Stimulated activated CD8-positive, alpha-beta memory T cell treated with anti-CD3 and anti-CD28 coated beads, Interleukin-12 subunit alpha, Interleukin-12 subunit beta, amount 100 ng/mL, for 4 hours (primary cell): Measurements from ENCODE around the gene PADI3.

Source experiments
- DNase-seq: peaks from one replicate; pipeline ENCODE4 v3.0.0-alpha.2; 2020; ENCODE audit warnings: low read depth

Gene PADI3

DNA sequence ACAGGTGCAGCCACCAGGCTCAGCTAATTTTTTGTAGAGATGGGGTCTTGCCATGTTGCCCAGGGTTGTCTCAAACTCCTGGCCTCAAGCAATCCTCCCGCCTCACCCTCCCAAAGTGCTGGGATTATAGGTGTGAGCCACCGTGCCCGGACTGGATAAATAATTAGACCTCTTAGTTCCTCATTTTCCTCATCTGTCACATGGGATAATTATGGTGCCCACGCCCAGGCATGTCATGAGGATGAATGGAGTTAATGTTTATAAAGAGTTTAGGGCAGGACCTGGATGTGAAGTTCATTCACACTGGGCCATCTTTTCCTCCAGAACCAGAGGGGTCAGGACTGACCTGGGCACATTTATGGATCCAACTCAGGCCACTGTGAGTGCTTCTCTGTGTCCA lies 23.7 kb downstream of the PADI3 start:
- DNase-seq = no peak

DNA sequence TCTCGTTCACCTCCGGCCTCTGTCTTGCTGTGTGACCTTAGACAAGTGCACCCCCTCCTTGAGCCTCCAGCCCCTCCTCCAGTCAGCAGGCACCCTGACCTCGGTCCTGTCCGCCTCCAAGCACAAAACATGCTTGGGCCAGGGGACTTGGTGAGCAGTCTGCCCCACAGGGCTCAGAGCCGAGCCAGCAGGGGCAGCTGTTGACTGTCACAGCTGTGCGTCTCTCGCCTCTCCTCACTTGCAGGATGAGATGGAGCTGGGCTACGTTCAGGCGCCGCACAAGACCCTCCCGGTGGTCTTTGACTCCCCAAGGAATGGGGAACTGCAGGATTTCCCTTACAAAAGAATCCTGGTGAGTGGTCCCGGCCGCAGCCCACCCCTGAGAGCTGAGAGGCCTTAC lies 24.2 kb downstream of the PADI3 start:
- no peak for DNase-seq

DNA sequence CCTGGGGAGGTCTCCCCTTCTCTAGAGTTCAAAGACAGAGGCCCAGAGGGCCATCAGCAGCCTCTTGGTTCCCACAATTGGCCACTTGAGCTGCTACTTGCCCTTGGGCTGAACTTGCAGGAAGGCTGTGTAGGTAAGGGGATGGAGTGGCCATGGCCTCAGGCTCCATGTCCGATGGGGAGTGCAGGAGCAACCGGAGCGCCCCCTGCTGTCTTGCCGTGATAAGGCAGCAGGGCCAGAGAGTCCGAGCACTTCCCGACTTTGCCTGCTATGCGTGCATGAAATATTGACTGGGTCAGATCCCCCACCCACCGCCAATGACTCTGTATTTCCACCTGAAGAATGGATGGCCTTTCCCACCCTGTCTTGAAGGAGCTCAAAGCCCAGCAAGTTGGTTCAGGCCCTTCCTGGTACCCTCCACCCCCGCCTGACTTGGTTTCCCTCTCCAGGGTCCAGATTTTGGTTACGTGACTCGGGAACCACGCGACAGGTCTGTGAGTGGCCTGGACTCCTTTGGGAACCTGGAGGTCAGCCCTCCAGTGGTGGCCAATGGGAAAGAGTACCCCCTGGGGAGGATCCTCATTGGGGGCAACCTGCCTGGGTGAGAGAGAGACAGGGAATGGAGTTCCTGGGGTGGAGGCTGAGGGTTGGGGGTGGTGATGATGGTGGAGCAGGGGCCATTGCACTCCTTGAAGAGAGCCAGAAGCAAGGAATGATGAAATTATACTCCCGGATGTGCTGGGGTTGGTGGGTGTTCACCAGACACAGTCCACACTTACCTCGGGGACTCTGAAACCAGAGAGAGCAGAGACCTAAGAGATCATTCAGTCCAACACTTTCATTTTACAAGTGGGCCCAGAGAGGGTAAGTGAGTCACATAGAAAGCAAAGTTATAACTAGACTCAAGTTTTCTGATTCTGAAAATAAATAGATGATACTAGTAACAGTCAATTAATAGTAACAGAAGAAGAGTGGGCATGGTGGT lies 25.6 kb downstream of the PADI3 start:
- no peak for DNase-seq

DNA sequence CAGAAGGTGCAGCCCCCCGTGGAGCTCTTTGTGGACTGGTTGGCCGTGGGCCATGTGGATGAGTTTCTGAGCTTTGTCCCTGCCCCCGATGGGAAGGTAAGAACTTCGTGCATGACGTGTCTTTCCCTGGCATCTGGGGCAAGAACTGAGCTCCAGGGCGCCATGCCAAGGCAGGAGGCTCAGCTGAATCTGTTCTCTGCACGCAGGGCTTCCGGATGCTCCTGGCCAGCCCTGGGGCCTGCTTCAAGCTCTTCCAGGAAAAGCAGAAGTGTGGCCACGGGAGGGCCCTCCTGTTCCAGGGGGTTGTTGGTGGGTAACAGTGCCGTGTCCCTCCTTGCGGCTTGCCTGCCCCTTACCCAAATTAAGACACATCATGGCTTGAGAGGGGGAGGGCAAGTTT lies 27.7 kb downstream of the PADI3 start:
- DNase-seq = no peak

DNA sequence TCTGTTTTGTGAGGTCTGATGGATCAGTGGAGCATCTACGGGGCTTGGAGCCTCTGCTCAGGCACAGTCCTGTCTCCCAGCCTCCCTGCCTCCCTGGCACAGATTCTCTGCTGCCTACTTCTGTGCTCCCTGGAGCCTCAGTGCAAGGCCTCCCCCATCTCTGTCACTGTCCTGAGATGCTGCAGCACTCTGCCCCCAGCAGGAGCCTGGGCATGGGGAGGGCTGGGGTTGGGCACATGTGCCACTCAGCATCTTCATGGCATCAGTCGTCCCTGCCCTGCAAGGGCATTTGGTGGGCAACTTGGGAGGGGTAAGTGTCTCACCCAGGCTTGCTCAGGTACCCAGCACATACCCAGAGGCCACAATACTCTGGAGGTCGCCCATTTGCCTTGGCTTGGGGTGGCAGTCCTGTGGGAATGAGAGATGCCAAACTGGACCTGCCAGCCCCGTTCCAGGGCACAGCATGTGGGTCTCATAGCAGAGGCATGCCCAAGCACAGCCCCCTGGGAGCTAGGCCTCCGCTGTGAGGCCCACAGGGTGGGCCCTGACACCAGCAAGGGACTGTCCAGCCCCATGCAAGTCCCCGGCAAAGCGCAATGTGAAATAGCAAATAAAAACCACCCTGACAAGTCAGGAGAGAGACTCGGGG lies 28.7 kb downstream of the PADI3 start:
- DNase-seq = no peak

DNA sequence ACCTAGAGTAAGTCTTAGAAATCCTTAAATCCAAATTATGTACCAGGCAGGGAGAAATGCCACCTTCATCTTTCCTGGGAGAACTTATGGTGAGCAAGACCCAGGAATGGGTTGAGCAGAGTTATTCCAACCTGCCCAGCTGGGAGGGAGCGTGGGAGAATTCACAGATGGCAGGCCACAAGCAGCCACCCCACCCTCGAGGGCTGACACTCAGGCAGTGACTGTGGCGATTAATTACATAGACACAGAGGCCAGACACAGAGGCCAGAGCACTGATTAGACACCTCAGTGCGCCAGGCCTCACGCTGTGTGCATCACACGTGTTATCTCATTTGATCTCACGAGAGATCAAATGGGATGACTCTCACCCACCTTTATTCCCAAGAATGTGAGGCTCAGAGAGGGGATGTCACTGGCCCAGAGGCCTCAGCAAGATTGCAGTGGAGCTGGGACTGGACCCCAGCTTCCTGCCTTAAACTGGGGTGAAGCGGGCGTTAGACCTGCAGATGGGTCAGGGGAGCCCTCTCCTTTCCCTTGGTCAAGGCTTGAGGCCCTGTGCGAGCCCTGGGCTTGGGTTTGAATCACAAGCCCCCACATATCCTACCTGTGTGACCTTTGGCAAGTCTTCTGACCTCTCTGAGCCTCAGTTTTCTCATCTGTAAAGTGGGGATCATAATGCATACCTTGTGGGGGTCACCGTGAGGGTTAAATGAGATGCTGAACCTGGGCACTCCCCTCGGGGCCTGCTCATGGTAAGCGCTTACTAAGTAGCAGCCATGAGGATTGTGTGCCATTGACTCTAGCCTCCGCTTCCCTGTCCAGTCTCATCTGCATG lies 30.3 kb downstream of the PADI3 start:
- DNase-seq = no peak

DNA sequence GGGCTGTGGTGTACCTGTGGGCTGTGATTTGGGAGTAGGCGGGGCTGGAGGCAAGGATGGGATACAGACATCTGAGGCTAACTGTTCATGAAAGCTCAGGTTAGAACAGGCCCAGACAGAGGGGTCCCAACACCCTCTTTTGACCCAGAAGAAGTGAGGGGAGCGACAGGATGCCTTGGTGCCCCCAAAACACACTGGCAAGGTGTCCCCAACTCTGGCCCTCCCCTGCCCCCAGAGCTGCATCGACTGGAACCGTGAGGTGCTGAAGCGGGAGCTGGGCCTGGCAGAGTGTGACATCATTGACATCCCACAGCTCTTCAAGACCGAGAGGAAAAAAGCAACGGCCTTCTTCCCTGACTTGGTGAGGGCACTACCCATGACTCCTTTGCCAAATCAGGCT lies 31.5 kb downstream of the PADI3 start:
- no peak for DNase-seq

DNA sequence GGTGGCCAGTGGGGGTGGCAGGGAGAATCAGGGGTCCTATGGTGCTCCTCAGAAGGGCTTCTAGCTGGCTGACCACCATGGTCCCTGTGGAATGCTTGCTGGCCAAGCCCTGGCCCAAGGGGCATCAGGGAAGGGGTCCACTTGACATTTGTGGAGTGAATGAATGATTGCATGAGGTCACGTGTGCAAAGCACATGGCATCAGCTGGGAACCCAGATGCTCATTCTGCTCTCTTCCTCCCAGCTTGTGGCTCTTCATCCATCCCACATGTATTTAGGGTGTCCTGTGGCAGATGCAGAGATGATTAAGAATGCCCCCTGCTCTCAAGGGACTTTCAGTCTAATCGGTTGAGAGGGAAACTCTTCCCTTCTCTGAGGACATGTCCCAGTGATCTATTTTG lies 32.0 kb downstream of the PADI3 start:
- no peak for DNase-seq

DNA sequence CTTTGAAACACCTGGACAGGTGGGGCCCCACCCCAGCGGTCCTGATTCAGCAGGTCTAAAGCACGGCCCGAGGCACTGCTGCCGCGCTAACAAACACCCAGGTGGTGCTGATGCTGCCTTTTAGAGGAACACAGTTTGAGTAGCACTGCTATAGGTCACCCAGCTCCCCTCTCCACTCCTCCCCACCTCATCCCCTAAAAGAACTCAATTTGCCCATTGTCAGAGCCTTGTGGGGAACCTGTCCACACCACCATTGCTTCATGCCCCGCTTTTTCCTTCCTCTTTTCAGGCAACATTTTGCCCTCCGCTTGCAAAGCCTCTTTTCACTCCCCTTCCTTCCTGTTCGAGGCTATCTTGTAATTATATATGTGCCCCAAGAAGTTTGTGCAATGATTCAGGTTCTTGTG lies 32.9 kb downstream of the PADI3 start:
- DNase-seq = no peak

DNA sequence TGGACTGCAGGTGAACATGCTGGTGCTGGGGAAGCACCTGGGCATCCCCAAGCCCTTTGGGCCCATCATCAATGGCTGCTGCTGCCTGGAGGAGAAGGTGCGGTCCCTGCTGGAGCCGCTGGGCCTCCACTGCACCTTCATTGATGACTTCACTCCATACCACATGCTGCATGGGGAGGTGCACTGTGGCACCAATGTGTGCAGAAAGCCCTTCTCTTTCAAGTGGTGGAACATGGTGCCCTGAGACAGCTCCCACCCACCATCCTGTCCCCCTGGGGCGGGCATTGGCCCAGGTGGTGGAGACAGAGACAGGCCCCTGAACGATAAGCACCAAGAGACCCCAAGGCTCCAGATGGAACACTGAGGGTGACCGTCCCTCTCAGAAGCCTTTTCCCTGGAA lies 33.9 kb downstream of the PADI3 start:
- DNase-seq = no peak

DNA sequence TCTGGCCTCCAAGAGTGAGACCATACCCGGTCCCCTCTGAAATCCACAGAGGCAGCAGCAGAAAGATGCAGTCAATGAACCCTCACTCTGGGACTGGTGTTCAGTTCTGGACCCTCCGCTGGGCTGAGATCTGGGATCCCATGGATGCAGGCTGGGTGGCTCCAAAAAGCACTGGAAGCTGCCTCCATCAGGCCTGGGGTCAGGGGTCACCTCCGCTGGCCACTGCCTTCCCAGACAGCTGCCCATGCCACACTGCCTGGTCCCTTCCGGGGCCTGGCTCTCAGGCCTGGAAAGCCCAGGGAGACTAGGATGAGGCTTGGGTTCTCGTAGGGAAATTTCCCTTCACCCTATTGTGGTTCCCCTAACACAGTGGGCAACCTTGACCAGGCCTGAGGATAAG lies 37.7 kb downstream of the PADI3 start:
- DNase-seq = no peak

DNA sequence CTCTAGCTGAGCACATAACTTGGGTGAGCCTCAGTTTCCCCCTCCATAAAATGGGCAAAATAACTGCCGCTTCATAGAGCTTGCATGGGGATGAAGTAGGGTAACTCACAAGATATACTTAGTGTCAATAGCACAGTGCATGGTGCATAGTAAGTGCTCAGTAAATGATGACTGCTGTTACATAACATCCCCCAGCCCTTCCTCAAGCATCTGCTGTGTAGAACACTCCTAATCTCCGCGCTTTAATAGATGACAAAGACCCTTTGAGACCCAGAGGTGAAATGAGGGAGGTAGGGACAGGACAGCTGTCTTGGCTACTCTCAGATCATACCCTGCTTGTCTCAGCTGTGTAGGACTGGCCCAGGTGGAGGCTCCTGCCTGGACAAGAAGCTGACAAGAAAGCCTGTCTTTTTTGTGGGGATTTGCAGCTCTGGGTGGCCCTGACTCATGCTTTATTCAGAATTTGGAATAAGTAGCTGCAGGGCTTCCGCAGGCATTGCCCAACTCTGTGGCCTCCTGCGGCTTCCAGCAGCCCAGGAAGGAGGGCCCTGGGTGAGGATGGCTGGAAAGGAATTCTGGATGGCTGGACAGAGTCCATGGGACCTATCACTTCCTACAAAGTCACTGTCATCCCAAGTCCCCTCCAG lies 38.4 kb downstream of the PADI3 start:
- DNase-seq = no peak

DNA sequence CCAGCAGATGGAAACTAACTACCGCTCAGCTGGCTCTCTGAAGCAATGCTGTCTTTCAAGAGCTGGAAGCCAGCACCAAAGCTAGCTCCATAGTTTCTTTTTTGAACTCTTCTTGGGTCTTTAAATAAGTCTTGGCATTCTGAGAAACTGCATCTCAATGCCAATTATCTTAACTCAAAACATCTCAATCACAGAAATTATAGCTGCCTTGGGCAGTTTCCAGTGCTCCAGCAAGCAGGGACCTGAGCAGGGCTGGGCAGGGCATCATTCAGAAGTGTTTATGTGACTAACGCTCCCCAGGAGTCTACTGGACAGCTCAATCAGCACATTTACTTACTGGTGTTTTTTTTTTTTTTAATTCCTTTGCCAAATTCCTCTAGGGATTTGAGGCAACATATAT lies 40.8 kb downstream of the PADI3 start:
- DNase-seq = no peak

DNA sequence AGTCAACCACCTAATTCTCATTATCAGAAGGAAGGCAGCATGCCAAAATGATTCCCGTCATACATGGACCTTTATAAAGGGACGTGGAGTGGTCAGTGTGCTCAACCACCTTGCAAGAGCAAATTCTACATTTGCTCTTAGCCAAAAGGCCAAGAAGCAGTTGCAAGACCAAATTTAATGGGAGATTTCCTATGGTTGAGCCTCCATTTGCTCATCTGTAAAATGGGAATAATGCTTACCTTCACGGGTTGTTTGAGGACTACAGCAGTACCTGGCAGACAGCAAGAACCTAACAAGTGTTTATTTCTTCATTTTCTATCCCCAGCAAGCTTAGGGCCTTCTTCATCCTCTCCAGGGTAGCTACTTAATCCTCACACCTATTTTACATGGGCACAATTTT lies 41.7 kb downstream of the PADI3 start:
- DNase-seq = no peak

DNA sequence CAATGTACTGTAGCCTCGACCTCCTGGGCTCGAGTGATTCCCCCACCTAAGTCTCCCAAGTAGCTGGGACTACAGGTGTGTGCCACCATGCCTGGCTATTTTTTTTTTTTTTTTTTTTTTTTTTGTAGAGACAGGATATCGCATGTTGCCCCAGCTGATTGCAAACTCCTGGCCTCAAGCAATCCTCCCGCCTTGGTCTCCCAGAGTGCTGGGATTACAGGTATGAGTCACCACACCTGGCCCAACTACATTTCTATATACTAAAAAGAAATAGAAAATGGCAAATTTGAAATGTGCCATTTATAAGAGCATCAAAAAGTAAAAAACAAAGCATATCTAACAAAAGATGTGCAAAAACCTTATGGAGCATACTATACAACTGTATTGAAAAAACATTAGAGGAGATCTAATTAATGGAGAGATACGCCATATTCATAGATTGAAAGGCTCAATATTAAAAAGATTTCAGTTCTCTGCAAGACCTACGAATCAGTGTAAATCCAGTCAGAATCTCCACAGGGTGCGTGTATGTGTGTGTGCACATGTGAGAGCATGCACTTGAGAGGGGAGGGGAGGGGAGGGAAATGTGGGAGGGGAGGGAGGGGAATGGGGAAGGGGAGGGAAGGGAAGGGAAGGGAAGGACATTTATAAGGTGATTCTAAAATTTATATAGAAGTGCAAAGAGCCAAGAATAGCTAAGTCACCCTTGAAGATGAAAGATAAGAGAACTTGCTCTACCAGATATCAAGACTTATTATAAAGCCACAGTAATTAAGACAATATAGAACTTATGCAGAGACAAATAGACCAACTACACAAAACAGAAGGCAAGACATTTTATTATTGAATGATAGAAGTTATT lies 43.6 kb downstream of the PADI3 start:
- DNase-seq = no peak

DNA sequence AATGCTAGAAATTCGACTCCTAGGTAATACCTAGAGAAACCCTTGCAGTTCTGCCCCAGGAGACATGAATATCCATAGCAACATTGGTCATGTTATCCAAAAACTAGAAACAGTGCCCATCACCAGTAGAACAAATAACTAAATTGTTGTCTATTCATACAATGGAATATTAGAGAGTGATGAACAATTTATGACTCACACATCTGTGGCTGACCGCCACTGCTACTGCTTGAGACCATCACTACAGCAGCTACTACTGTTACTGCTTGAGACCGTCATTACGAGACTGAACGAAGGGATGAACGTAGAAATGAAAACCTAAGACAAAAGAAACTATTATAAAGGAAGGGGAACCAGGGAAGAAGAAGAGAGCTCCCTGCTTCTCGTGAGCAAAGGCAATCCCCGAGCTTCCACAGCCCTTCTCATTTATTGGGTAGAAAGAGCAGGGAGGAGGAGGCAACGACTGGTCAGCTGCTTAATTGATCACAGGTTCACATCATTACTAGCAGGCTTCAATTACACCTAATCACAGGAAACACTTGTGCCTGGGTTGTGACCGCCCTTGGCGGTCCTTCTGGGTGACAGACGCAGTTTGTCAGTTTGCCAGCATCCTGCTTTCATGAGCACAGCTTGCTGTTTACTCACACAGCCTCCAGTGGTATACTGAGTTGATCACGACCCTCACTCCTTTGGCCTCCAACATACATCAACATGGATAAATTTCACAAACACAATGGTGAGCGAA lies 45.0 kb downstream of the PADI3 start:
- DNase-seq = no peak

DNA sequence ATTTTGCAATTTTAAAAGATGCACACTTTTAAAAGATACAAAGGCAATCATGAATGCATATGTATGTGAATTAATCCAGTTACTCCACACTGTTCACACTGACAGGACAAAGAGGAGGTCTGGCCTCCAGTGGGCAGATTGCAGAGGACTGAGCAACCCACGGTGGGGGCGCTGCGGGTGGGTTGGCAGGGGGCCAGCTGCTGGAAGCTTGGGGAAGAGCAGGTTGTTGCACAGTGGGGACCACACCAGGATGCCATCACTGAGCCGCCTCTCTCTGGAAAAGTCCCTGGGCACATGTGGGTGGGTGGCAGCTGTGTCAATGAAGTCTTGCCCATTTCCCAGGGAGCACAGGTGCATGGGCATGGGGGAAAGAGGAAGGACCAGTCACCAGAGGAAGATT lies 46.4 kb downstream of the PADI3 start:
- no peak for DNase-seq

DNA sequence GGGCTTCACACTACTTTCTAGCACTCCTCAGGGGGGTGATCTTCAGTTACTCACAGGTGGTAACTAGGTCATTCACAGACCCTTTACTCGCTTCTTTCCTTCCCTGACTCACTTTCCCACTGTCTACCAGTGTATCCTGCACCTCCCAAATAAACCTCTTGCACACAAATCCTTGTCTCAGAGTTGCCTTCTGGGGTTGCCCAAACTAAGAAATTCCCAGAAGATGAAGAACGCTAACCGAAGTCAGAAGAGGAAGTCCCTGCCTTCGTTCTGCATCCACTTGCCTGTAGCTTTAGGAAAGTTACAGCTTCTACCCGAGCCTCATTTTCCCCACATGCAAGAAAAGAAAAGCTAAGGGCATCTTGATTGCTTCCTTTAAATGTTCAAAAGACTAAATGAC lies 47.2 kb downstream of the PADI3 start:
- no peak for DNase-seq

DNA sequence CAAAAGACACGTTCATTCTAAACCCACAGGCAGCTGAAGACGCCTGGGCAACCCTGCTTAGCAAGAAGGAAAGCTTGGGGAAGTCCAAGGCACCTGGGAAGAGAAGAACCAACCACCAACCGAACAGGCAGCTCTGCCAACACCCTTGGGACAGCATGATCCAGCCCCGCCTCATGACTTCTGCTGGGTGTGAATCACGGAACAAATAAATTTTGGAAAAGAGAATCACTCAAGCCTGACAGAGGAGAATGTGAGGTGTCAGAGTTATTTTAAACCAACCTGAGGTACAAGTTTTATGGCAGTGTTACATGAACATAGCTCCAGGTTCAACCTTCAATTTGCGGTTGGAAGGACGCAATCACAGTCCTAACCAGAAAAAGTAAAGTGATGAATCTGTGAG lies 49.1 kb downstream of the PADI3 start:
- DNase-seq = no peak

DNA sequence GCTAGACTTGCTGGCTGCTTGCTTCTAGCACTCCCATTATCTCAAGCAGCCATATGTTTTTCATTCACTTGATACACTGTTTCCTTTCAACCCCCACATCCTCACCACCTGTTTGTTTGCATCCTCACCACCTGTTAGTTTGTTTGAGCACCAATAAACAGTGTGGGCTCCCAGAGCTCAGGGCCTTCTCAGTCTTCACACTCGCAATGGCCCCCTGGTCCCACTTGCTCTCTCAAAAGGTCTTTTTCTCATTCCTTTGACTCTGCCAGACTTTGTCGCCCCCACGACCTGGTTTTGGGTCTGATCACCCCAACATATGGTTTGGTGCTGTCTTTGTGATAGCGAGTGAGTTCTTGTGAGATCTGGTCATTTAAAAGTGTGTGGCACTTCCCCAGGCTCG lies 52.9 kb downstream of the PADI3 start:
- no peak for DNase-seq
